Amniotic epithelial cell (primary cell): ENCODE measurements around the gene ACTBL2.

Source experiments
- DNase-seq: peaks from one replicate; pipeline ENCODE4 v3.0.0-alpha.2; 2010; ENCODE audit warnings: low read depth

The ACTBL2 gene

DNA sequence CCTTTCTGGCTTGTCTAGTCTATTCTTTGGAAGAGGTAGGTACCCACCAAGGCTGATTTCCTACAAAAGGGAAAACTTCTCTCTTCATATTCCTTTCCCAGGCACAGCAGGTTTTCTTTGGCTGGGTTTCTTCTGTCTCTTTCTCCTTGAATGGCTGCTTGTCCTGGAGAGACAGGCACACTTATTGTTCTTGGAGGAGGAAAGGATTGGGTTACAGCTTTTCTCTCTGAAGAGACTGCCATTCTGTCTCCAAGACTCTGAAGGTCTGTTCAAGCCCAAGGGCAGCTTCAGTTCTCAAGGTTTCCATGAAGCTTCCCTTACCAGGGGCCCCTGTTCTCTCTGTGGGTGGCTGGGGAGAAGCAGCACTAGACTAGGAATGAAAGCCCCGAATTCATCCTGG, 33.9 kb downstream of the ACTBL2 start:
- DNase-seq, result no peak

DNA sequence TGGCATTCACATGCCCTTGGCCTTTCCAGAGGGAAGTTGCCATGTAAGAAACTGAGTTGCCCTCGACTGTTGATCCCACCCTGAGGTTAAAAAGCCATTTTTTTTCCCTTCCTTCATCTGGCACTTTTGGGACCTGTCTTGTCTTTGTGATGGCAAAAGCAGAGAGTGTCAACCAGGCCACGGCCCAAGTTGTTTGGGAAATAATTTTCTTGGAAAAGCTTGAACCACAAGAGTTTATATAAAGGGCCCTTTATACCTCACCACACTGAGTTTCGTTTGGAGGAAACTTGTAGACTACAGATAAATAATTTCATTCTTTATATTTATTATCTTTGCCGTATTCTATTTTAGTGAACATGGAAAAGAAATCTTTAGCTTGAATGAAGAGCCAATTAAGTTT, 34.3 kb downstream of the ACTBL2 start:
- no peak for DNase-seq

DNA sequence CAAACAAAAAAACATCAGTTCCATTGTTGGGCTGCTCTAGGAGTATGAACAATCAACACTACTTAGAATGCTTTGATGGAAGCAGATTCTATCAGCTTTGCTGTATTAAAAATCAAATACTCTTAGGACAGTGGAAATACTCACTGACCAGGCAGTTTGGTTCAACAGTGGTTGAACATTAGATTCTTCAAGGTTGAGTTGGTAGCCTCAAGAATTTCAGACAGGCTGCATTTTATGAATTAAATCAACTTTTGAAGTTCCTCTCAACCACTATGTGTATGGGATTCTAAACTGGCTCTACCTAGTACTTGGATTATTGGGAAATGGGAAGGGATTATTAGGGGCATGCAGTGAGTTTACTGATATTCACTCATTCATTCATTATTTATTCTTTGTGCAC, 35.0 kb downstream of the ACTBL2 start:
- peak; percentile 83 for DNase-seq

DNA sequence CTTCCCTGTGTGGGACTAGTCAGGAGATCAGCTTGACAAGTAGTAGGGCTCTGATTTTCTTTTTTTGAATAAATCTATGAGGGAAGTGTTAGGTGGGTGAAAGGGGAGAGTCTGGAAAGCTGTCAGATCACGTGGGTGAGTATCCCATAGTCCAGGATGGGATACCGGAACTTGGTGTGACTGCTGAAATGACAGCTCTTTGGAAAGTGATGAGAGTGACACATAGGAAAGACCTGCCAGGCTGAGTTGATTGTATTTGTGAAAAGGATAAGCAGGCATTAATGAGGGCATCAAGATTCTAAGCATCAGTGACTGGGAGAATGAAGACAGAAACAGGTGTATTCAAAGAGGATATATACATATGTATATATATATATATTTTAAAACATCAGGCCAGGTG, 35.6 kb downstream of the ACTBL2 start:
- no peak for DNase-seq

DNA sequence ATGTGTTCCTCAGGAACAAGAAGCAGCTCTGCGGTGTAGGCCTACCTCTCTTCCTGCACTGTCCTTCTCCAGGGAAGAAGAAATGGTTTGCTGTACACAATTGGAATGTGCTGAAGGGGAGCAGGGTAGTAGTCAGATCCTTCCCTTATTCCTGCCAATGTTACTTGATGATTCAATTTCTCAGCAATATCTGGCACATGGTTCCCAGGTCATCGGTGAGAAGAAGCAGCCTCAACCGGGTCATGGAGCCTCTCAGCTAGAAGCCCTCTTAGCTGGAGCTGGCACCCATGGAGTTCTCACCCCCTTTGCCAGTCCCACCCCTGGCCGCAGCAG, 36.9 kb downstream of the ACTBL2 start:
- DNase-seq, result no peak

DNA sequence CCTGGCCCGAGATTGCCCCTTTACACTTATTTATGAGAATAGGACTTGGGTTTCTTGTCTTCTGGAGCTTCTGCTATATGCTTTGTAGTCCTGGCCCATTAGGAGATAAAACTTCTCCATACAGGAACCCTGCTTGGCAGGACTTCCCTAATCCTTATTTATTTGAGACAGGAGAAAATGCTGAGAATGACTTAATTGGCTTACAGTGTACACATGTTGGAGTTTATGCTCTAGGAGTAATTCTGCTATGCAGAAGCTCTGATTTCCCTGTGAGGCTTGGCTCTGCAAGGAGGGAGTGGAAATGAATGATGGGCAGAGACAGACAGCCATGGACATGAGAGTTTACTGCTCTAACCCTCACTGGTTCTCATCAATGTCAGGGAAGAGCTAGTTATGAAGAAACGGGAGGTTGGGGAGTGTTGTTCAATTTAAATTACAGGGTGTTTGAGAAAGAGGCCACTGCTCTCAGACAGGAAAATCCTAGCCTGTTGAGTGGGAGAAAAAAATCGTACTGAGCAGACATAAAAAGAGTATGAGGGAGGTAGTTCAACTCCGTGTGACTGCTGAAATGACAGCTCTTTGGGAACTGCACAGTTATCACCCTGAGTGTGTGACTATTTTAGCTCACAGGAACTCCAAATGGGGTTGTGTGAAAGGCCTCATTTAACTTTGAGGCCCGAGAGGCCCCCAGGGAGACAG, 37.5 kb downstream of the ACTBL2 start:
- peak; percentile 98 for DNase-seq

DNA sequence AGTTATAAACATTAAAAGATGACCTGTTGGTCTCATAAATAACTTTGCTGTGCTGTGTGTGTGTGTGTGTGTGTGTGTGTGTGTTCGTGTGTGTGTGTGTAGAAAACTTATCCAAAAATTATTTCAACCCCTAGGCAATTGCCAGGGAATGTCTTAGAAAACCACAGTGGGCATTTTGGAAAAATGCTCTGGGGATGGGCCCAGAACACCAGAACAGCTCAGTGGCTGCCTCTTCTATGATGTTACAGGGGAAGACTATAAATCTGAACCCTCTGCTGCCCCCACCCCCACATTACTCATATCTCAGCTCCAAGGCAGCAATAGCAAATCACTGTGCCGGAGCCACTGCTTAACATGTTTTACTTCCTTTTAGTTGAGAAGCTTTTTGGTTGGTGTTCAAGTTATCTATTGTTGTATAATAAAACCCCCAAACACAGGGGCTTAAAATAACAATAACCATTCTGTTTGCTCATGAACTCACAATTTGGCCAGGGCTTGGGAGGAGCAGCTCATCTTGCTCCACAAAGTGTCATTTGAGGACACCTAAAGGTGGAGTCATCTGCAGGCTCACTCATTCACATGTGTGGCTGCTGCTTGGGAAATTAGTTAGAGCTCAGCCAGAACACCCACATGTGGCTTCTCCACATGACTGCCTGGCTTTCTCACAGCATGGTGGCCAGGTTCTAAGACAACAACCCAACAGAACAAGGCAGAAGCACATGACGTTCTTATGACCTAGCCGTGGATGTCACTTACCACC, 40.4 kb downstream of the ACTBL2 start:
- peak; percentile 92 for DNase-seq

DNA sequence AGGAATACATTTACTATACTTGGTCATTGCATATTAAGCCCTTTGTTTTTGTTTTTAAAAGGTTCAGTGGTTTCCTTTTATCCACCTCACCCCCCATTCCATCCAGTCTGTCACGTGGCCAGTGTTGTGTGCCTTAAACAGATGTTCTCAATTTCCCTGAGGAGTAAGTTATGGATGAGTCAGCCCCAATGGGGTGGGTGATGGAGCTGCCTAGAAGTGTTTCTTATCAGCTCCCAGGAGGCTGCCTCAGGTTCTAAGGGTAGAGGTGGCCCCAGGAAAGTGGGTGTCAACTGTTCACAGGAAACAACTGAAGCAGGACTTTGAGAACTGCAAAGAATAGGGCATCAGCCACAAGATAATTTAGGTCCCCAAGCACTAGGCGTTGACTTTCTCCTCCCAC, 41.1 kb downstream of the ACTBL2 start:
- DNase-seq, result peak; percentile 97

DNA sequence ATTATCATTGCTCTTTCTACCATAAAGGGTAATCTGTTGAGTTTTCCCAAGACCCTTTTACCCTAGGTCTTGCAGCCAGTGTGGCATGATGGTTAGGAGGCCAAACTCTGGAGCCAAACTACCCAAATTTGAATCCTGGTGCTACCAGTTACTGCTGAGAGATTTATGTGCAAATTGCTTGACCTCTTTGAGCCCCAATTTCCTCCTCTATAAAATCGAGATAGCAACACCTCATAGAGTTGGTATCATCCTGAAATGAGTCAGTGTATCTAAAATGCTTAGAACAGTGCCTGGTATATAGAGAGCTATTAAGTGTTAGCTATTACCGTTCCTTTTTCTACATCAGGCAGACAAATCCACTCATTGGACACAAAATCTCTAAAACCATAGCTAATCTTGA, 43.0 kb downstream of the ACTBL2 start:
- no peak for DNase-seq

DNA sequence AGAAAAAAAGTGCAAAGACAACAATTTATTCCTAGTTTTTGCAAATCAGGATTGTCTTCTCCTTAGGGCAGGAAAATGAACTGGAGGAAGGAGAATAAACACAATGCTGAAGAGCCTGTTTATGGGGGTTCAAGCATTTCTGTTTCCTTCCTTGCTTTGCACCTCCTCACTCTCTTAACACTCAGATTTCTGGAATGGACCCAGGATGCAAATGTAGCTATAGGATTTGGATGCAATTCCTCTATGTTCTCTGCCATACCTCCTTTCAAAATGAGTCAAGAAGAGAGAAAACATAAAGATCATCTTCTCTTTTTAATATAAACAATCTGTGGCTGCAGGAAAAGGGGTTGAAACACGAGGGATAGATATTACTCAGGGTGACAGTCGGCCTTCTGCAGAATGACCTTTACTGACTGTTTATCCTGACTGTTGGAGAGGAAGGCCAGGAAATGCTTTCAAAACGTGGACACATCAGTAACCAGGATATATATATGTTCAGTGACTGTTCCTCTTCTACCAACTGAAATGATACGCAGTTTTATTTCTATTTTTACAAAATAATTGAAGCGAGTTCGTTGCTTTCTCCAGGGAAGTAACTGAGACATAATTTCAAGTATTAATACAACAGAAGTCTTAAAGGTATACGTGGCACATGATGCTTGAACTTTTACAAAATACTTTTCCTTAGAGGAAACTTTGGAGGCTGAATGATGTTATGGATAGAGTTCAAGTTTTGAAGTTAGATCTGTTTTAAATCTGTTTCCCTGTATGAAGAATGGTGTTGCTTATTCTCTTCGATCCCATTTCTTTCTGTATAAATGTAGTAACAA, 44.4 kb downstream of the ACTBL2 start:
- DNase-seq, result no peak

DNA sequence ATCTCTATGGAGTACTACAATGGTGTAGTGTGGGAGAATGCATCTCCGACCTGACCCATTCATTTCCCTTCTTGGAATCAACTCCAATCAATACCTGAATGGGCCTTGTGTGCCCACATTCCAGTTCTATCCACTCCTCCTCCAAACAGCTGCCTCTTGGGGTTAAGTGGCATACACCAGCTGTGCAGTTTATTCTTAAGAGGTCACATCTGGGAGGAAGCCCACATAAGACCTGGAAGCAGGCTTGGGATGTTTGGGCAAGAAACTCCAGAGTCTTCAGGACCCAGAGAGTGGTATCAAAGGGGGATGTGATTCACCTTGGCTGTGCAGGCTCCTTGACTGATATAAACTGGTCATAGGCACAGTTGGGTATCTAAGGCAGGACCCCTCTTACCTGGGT, 46.0 kb downstream of the ACTBL2 start:
- no peak for DNase-seq

DNA sequence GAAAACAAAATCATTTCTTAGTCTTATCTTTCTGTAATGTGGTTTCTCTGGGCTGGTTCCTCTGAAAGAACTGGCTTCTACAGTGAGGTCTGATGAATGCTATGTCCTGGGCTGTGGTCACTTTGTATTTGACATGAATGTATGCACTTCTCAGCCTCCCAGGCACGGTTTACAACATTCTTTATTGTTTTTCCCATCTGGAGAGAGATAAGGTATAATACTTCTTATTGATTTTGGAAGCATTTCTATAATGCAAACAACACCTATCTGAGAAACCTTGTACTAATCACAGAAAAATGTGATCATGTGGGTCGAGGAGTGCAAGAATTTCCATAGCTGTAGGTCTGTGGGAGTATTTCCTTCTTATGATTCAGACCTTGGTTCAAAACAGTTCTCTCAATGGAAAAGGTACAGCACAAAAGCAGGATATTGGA, 46.9 kb downstream of the ACTBL2 start:
- DNase-seq, result peak; percentile 99

DNA sequence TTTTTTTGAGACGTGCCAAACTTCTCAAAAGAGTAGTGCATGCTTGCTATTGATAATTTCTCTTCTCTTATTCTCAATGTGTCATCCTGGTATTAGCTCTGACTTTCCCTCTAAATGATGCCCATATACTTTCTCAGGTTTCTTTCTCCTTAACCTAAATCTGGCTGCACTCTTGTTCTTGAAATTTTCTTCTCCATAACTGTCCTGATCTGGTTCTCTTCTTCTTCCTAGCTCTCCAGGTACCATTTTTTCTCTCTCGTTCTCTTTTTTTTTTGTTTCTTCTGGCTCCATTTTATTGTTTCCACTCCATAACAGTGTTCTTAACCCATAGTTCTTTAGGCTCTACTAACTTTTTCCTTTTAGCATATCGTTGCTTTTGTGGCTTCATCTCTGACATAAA, 47.9 kb downstream of the ACTBL2 start:
- DNase-seq, result no peak

DNA sequence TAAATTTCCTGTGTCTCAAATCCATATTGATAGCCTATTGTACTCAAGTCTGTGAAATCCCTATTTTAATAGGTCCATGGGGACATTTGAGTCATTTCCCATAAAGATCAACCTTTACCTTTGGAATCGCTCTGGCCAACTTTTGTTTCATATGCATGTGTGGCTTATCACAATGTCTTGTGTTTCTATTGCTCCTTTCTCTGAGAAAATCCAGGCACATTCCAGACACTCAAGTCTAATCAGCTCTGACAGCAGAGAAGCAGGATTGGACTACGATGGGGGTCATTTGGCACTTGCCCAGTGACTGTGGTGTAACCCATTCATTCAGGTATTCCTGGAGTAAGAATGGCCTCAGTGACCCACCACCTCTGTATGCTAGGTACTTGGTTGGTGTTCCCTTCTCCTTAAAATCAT, 48.4 kb downstream of the ACTBL2 start:
- DNase-seq, result peak; percentile 88

DNA sequence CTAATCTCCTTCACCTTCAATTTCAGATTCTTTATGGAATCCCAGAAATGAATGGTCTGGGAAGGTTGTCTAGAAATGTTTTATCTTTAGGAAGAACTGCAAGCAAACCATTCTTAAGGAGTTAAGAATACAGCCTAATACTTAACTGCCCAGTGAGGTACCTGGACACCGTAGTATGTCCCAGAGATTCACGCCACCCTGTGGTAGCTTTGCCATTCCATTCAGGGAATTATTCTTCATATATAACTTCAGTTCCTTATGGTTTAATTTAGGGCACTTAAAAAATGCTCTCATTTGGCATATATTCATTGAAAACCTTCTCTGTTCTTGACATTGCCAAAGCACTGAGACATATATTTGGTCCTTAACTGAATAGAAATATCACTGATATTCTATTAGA, 49.7 kb downstream of the ACTBL2 start:
- peak; percentile 42 for DNase-seq

DNA sequence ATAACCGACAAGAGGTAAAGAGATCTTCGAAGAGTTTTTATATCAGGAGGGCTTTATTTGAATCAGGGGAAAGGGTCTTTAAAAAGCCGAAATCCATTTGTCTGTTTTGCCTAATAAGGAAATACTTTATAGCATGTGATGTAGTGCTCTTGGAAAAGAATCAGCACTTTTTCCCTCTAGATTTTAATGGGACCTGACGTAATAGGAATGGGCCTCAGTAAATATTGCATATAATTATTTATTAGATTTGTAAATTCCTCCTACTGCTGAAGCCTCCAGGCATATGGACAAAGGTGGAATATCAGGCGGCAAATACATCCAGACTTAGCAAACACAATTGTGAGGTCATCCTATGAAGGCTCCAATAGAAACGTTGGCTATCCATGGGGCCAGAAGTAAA, 50.9 kb downstream of the ACTBL2 start:
- DNase-seq, result no peak
